ENCODE results near the gene ZNF568. TPM values are rescaled to one million over a fixed set of nuclear protein-coding genes. Genes with fewer than 3 reads are reported as not detected.

Gene ZNF568
- total RNA-seq: 9.8 TPM

DNA sequence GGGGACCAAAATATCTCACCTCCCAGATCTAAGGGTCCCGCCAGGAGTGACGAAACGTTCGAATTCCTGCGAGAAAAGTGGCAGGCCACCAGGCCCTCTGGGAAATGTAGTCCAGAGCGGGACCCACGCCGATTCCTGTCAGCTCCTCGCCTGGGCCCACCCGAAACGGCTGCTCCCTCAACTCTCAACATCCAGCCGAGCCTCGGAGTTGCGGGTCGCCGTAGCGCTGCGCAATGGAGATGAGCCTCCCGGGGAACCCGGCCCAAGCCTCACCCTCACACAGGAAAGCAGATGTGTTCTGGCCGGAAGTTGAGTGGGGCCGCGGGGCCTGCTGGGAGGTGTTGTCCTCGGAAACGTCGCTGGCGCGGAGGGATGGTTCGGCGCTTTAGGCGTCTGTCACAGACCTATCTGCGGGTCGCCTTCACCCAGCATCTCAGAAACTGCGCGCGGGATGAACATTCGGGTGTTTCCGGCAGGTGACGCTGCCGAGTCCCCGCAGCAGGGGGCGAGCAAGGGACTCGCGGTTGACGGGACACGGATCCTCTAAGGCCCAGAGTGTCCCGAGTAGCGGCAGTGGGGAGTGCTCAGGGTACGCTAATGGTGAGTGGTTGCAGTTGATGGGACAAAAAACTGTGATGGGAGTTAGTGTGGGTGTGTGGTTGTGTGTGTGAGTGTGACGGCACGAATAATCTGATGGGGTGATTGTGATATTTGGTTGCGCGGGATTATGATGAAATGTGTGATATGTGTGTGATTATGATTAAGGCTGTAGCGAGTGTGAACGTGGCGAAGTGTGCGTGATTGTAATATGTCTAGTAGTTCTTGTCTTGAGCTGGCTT is at the start of gene ZNF568, which contains the start of gene ZNF829:
ZNF568 (plus strand) TSS at position 341 of the 839 bp plus-strand sequence. CDS start 6,439 bp downstream, outside the sequence.
ZNF829 (minus strand) TSS at position 300 of the 839 bp plus-strand sequence. CDS start 1,124 bp downstream, outside the sequence.
- DNase-seq (ENCODE audit: low spot score): peak; percentile 88

DNA sequence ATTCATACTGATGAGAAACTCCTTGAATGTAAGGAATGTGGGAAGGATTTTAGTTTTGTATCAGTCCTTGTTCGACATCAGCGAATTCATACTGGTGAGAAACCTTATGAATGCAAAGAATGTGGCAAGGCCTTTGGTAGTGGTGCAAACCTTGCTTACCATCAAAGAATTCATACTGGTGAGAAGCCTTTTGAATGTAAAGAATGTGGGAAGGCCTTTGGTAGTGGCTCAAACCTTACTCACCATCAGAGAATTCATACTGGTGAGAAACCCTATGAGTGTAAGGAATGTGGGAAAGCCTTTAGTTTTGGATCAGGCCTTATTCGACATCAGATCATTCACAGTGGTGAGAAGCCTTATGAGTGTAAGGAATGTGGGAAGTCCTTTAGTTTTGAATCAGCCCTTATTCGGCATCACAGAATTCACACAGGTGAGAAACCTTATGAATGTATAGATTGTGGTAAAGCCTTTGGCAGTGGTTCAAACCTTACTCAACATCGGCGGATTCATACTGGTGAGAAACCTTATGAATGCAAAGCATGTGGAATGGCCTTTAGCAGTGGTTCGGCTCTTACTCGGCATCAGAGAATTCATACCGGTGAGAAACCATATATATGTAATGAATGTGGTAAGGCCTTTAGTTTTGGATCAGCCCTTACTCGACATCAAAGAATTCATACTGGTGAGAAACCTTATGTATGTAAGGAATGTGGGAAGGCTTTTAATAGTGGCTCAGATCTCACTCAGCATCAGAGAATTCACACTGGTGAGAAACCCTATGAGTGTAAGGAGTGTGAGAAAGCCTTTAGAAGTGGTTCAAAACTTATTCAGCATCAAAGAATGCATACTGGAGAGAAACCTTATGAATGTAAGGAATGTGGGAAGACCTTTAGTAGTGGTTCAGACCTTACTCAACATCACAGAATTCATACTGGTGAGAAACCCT is 38.9 kb upstream of the ZNF568 start:
- no peak for DNase-seq (ENCODE audit: low spot score)

DNA sequence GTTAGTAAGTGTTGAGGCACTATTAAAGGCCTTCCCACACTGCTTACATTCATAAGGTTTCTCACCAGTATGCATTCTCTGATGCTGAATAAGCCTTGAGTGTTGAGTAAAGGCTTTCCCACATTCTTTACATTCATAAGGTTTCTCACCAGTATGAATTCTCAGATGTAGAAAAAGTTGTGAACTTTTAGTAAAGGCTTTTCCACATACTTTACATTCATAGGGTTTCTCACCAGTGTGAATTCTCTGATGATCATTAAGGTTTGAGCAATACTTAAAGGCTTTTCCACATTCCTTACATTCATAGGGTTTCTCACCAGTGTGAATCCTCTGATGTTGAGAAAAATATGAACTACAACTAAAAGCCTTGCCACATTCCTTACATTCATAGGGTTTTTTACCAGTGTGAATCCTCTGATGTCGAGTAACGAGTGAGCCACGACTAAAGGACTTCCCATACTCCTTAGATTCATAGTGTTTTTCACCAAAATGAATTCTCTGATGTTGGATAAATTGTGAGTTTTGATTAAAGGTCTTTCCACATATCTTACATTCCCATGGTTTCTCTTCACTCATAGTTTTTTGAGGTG is 24.3 kb upstream of the ZNF568 start:
- no peak for DNase-seq (ENCODE audit: low spot score)

DNA sequence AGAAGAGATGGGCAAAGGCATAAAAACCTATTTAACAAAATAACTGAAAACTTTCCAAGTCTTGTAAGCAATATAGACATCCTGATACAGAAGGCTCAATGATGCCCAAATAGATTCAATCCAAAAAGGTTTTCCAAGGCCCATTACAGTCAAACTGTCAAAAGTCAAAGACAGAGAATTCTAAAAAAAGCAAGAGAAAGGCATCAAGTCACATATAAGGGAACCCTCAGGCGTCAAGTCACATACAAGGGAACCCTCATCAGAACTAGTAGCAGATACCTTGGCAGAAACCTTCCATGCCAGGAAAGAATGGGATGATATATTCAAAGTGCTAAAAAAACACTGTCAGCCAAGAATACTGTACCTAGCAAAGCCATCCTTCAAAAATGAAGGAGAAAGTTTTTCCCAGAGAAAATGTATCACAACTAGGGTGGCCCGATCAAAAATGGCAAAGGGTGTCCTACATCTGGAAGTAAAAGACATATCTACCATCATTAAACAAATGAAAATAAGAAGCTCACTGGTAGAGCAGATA is 21.2 kb upstream of the ZNF568 start:
- no peak for DNase-seq (ENCODE audit: low spot score)

DNA sequence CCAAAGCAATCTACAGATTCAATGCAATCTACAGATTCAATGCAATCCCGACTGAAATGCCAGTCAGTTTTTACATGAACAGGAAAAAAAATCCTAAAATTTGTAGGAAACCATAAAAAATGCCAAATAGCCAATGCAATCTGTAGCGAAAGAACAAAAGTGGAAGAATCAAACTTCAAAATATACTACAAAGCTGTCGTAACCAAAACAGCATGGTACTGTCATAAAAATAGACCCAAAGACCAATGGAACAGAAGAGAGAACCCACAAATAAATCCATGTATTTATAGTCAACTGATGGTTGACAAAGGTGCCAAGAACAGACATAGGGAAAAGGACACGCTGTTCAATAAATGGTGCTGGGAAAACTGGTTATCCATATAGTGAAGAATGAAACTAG is 17.7 kb upstream of the ZNF568 start:
- no peak for DNase-seq (ENCODE audit: low spot score)

DNA sequence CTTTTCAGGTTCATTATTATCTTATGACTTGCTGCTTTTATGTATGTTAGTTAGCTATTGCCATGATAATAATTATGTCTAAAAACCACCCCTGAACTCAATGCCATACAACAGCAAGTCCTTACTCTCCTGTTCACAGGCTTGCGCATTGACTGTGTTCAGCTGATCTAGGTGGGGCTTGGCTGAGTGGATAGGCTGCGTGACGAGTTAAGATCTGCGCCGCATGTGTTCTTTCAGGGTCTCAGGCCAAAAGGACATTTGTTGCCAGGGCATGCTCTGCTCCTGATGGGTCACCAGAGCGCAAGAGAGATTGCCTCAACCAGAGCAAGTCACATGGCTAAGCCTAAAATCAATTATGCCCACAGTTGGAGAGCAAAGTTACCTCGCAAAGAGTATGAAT is 859 bp downstream of the ZNF568 start:
- DNase-seq (ENCODE audit: low spot score): no peak

DNA sequence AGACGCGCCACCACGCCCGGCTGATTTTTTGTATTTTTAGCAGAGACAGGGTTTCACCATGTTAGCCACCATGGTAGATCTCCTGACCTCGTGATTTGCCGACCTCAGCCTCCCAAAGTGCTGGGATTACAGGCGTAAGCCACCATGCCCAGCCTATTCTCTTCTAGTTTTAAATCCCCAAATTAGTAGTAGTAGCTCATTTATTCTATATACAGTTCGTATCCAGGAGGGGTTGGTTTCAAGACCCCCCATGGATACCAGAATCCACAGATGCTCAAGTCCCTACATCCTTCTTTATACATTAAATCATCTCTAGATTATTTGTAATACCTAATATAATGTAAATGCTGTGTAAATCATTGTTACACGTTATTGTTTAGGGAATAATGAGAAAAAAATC is 2.0 kb downstream of the ZNF568 start:
- no peak for DNase-seq (ENCODE audit: low spot score)

DNA sequence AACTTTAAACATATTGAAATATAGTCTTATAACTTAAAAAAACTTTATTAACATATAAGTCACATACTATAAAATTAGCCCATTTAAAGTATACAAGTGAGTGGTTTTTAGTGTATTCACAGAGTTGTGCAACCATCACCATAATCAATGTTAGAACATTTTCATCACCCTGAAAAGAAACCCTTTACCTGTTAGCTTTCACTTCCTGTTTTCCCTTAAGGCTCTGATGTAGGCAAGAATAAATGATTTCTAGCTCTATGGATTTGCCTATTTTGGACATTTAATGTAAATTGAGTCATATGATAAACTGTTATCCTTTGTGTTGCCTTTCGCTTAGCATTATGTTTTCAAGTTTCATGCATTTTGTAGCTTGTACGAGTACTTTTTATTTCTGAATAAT is 15.6 kb downstream of the ZNF568 start:
- no peak for DNase-seq (ENCODE audit: low spot score)

DNA sequence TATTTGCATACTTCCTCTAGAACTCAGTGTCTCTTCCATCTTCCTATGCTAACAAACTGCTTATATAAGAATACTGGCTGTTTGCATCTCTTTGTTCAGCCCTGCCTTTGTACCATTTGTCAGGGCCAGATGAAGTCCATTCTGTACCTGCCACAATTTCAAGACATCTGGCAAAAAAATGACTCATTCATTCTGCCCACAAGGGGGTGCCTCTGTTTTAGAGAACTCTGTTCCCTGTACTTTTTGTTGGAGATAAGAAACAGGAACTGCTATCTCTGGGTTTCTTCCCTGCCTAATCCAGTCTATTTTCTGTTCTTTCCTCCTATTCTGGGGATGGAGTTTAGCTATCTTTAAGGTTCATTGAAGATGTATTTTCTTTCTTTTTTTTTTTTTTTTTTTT is 23.0 kb downstream of the ZNF568 start:
- no peak for DNase-seq (ENCODE audit: low spot score)

DNA sequence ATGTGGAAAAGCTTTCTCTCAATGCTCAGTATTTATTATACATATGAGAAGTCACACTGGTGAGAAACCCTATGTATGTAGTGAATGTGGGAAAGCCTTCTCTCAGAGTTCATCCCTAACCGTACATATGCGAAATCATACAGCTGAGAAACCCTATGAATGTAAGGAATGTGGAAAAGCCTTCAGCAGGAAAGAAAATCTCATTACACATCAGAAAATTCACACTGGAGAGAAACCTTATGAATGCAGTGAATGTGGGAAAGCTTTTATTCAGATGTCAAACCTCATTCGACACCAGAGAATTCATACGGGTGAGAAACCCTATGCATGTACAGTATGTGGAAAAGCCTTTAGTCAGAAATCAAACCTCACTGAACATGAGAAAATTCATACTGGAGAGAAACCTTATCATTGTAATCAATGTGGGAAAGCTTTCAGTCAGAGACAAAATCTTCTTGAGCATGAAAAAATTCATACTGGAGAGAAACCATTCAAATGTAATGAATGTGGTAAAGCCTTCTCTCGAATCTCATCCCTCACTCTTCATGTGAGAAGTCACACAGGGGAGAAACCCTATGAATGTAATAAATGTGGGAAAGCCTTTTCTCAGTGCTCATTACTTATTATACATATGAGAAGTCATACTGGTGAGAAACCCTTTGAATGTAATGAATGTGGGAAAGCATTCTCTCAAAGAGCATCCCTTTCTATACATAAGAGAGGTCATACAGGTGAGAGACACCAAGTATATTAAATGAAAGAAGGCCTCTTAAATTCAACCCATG is 34.4 kb downstream of the ZNF568 start:
- DNase-seq (ENCODE audit: low spot score): no peak

DNA sequence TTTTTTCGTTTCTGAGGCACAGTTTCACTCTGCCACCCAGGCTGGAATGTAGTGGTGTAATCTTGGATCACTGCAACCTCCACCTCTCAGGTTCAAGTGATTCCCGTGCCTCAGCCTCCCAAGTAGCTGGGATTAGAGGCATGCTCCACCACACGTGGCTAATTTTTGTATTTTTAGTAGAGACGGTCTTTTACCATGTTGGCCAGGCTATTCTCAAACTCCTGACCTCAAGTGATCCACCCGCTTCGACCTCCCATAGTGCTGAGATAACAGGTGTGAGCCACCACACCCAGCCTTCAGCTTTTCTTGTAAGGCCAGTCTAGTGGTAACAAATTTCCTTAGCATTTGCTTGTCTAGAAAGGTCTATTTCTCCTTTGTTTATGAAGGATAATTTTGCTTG is 46.2 kb downstream of the ZNF568 start:
- DNase-seq (ENCODE audit: low spot score): no peak

DNA sequence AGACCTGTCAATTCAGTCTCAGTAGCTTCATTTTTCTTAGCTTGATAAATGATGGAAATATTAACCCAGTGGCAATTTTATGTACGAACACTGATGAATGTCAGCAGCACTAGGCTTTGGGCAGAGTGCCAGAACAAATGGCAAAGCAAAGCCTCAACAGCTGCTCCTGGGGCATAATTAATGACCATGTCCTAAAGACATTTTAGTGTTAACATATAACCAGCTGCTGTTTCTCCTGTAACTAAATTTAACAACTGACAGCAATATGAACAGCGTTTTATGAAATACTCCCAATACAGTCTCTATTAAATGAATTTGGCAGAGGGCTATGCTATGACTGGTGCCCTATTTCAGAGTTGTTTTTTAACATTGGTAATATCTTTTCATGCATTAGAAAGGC is 47.1 kb downstream of the ZNF568 start:
- DNase-seq (ENCODE audit: low spot score): no peak

DNA sequence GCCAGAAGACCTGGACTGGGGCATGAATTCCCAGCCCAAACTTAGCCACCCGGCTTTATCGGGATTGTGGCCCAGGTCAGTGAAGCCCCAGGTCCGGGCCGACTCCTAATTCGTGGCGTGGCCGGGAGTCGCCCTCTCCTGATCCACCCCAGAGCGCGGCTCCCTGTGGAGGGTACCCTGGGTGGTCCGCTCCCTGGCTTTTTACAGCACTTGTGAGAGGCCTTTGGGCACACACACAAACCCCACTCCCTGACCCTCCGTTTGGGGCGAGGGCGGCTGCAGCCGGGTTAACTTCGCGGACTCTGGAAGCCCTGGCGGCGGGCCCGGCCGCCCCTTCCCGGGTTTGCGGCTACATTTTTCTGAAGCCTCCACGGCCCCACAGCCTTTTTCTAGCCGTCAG is 56.4 kb downstream of the ZNF568 start:
- no peak for DNase-seq (ENCODE audit: low spot score)

DNA sequence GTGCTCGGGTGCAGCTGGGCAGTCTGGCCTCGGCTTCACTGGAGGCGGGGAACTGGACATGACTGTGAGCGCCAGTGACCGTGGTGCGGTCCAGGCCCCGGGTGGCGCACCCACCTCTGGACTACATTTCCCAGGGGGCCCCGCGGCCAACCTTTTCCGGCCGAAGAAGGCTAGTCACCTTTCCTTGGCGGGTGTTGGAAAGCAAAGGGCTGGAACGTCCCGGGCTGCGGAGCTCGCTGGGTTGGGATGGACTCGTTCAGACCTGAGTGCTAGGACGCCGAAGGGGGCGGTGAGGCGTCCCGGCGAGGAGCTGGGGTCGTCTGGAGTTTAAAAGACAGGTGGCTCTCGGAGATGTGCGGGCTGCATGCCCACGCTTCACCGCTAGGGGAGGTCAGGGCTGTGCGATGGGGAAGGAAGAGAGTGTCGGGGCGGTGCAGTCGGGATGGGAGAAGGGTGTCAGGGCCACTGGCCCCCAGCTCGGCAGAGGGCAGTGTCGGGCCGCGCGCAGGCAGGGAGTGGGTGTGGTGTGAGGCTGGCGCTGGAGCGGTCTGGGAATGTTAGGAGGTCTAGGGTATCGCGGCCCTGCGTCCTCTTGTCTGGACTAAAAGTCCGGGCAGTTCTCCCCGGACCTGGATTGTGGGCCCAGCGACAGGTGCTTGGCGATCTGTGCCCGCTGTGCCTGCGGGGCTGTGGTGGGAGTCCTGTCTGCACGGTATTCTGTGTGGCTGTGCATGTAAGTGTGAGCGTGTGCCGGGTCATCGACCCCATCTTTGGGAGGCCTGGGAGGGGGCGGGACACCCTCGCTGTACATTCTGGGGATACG is 57.1 kb downstream of the ZNF568 start:
- DNase-seq (ENCODE audit: low spot score): peak; percentile 88

DNA sequence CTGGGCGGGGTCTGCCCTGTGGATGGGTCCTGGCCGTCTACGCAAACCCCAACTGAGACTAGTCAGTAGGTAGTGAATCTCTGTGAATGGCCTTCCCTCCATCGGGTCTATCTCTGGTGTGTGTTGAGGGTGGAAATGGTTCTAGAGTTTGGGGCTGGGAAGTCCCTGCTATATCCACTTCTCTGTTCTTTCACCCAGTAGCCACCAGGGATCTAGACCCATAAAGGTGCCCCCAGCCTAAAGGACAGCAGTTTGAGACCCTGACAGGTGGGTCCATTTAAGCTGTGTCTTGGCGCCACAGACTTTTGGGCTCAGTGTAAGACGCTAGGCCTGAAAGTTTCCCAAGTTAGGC is 57.7 kb downstream of the ZNF568 start:
- no peak for DNase-seq (ENCODE audit: low spot score)

DNA sequence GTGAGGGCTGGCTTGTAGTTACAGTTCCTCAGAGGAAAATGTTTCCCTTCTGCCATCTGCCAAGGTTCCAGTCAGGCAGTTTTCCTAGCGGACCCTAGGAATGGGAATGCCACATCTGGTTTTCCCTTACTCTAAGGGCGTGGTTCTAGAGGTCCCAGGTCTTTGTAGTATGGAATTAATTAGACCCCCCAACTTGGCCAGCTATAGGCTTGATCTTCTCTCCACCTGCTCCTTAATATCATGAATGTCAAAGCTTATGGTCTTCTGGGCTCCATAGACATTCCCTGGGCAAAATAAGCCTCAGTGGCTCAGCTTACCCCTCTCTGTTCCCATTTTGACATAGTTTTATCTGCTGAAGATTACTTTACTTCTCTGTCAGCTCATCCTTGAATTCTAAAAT is 70.0 kb downstream of the ZNF568 start:
- no peak for DNase-seq (ENCODE audit: low spot score)

DNA sequence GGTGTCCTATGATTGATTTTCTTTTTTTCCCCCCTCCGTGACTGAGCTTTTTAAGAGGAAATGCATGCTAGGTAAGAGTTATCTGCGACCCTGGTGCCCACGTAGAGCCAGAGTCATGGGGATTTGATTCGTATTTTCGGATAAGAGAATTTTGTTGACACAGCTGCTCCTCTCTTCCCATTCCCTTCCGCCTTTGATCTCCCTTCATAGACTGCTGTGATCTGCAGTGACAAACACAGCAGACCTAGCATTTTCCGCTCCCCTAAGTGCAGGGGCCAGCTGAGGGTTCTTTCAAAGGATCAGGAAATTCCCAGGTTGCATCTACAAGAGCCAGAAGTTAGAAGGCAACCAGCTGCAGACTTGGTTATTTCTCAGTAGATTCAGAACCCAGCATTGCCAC is 70.5 kb downstream of the ZNF568 start:
- DNase-seq (ENCODE audit: low spot score): no peak

DNA sequence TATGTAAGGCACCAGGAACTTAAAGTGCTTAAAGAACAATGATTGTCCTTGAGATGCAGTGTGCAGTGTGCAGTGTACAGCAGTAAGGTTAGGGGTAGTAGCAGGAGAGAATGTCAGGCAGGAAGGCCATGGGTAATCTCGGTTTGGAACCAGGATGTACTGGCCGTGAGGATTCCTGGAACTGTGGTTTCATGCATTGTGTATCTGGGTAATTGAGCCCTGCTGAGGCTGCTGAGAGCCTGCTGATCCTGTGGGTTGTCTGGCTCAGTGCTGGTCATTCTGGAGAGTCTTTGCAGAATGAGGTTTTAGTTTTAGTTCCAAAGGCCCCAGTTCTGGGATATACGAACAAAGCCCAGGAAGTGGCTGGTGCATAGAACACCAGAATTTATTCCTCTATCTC is 71.0 kb downstream of the ZNF568 start:
- no peak for DNase-seq (ENCODE audit: low spot score)

DNA sequence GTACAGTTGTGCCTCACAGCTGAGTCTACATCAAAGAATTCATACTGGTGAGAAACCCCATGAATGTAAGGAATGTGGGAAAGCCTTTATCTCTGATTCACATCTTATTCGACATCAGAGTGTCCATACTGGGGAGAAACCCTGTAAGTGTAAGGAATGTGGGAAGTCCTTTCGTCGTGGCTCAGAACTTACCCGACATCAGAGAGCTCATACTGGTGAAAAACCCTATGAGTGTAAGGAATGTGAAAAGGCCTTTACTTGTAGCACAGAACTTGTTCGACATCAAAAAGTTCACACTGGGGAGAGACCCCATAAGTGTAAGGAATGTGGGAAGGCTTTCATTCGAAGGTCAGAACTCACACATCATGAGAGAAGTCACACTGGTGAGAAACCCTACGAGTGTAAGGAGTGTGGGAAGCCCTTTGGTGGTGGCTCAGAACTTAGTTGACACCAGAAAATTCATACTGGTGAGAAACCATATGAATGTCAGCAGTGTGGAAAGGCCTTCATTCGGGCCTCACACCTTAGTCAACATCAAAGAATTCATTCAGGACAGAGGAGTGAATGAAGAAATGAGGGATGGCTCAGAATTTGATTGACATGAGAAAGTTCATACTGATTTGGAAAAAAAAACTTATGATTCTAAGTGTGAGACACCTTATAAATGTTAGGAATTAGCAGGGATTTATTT is 81.2 kb downstream of the ZNF568 start:
- no peak for DNase-seq (ENCODE audit: low spot score)

DNA sequence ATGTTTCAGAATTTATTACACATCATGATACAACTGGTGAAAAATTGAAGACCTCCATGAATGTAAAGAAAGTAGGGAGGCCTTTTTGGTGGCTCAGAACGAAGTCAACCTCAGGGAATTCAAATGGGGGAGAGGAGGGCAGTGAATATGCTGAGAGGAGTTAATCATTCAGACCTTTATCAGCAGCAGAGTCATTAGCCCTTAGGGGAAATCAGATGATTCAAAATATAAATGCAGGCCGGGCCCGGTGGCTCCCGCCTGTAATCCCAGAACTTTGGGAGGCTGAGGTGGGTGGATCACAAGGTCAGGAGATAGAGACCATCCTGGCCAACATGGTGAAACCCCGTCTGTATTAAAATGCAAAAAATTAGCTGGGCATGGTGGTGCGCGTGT is 81.7 kb downstream of the ZNF568 start:
- no peak for DNase-seq (ENCODE audit: low spot score)

All from ureter (tissue), 1 donor.